SK-N-SH (cell line): Measurements from ENCODE around the gene SSTR3. TPM values are rescaled to one million over a fixed set of nuclear protein-coding genes. Genes with fewer than 3 reads are reported as not detected.

Experiments used
- CHD2 ChIP-seq: fragments of 150-350 bp; IDR thresholded peaks from 2 replicates; pipeline ENCODE4 v1.6.1; 2018; ENCODE audit warnings: low read length; ENCODE audit not compliant: partially characterized antibody
- CTCF ChIP-seq: fragments of 200-600 bp; sonication (generic); IDR thresholded peaks from 2 replicates; pipeline ENCODE4 v1.6.1; 2017; ENCODE audit warnings: antibody characterized with exemption, mild to moderate bottlenecking, moderate library complexity
- ELF1 ChIP-seq: IDR thresholded peaks from 2 replicates; pipeline ENCODE4 v1.4.0; 2012
- EZH2phosphoT487 ChIP-seq: fragments of 200-600 bp; sonication (generic); IDR thresholded peaks from 2 replicates; pipeline ENCODE4 v1.6.1; 2017; ENCODE audit warnings: low read depth, mixed run types, mild to moderate bottlenecking, antibody characterized with exemption, moderate library complexity, borderline replicate concordance
- FOSL2 ChIP-seq: IDR thresholded peaks from 2 replicates; pipeline ENCODE4 v1.4.0; 2012; ENCODE audit warnings: low read depth, mild to moderate bottlenecking, moderate library complexity, borderline replicate concordance
- FOXJ3 ChIP-seq: sonication (generic); formaldehyde crosslinking; IDR thresholded peaks from 2 replicates; pipeline ENCODE4 v1.5.1; 2020; ENCODE audit warnings: mild to moderate bottlenecking, missing genetic modification reagents
- GATA2 ChIP-seq: sonication (generic); formaldehyde crosslinking; IDR thresholded peaks from 2 replicates; pipeline ENCODE4 v1.5.0; 2020; ENCODE audit warnings: mild to moderate bottlenecking, missing genetic modification reagents
- JUND ChIP-seq: IDR thresholded peaks from 2 replicates; pipeline ENCODE4 v1.4.0; 2012
- MEF2A ChIP-seq: IDR thresholded peaks from 2 replicates; pipeline ENCODE4 v1.4.0; 2012; ENCODE audit warnings: low read depth, borderline replicate concordance
- NFIC ChIP-seq: IDR thresholded peaks from 2 replicates; pipeline ENCODE4 v1.4.0; 2012; ENCODE audit warnings: borderline replicate concordance
- PBX3 ChIP-seq: IDR thresholded peaks from 2 replicates; pipeline ENCODE4; 2012
- RAD21 ChIP-seq: IDR thresholded peaks from 2 replicates; pipeline ENCODE4 v1.6.1; 2012; ENCODE audit warnings: mild to moderate bottlenecking, low read length
- RCOR1 ChIP-seq: fragments of 150-350 bp; IDR thresholded peaks from 2 replicates; pipeline ENCODE4 v1.6.1; 2017; ENCODE audit warnings: antibody characterized with exemption, low read length
- SIN3A ChIP-seq: IDR thresholded peaks from 2 replicates; pipeline ENCODE4 v1.6.1; 2012; ENCODE audit warnings: low read depth, mild to moderate bottlenecking, low read length, moderate library complexity, borderline replicate concordance
- SMC3 ChIP-seq: IDR thresholded peaks from 2 replicates; pipeline ENCODE4 v1.6.1; 2012; ENCODE audit warnings: low read depth, low read length, improper control_type of control experiment
- TEAD4 ChIP-seq: IDR thresholded peaks from 2 replicates; pipeline ENCODE4 v1.4.0; 2012; ENCODE audit warnings: mild to moderate bottlenecking, borderline replicate concordance; ENCODE audit not compliant: insufficient read depth
- USF1 ChIP-seq: IDR thresholded peaks from 2 replicates; pipeline ENCODE4 v1.4.0; 2012; ENCODE audit warnings: low read depth, borderline replicate concordance
- YY1 ChIP-seq: IDR thresholded peaks from 2 replicates; pipeline ENCODE4 v1.4.0; 2012; ENCODE audit warnings: low read depth, mild to moderate bottlenecking
- ZBTB33 ChIP-seq: IDR thresholded peaks from 2 replicates; pipeline ENCODE4 v1.4.0; 2012; ENCODE audit warnings: low read depth, borderline replicate concordance
- polyA plus RNA-seq, 3 experiments: library from polyadenylated mRNA; depleted of rRNA; stranded (reverse); fragments of >200 nt; gene quantifications; 2 replicates each; pipeline ENCODE4 v1.2.3, GENCODE V29; 2012

The SSTR3 gene
- polyA plus RNA-seq, 1 of the 3 experiments (the other 2 are of a cell fraction) = not detected

- TF ChIP-seq USF1 (no peak), PBX3 (peak; percentile 97), CHD2 (no peak), RCOR1 (no peak), FOXJ3 (CRISPR knock-in tag) (no peak), NFIC (peak; percentile 87), ZBTB33 (0 out of 2 replicates have a peak, but pooled peaks have one; percentile 23), SIN3A (peak; percentile 48; the same call in 1 of the 2 replicates), YY1 (no peak), EZH2phosphoT487 (no peak), TEAD4 (no peak), CTCF (no peak), RAD21 (no peak), MEF2A (no peak), SMC3 (no peak), GATA2 (CRISPR knock-in tag) (no peak), JUND (peak; percentile 69), ELF1 (0 out of 2 replicates have a peak, but pooled peaks have one; percentile 48), FOSL2 (peak; percentile 65)
Observed at GRCh38 chr22:37229012-37229804, 16.9 kb upstream of the SSTR3 start (continued).
